NT2/D1 (cell line): Measurements from ENCODE around the gene PPP1R12B.
"Not testable (repeated sequence)": the region's sequence is repeated elsewhere in the genome, so short reads cannot be mapped to it uniquely, and the experiment has no call there.

Experiments
- SUZ12 ChIP-seq: IDR thresholded peaks from 2 replicates; pipeline ENCODE4 v1.6.1; 2011; ENCODE audit not compliant: insufficient read length, insufficient read depth; ENCODE audit errors: extremely low read depth
- YY1 ChIP-seq: IDR thresholded peaks from 2 replicates; pipeline ENCODE4 v1.6.1; 2011; ENCODE audit not compliant: insufficient read length, insufficient read depth
- ZNF274 ChIP-seq: IDR thresholded peaks from 2 replicates; pipeline ENCODE4 v1.6.1; 2011; ENCODE audit warnings: mild to moderate bottlenecking, low read depth, low read length

DNA sequence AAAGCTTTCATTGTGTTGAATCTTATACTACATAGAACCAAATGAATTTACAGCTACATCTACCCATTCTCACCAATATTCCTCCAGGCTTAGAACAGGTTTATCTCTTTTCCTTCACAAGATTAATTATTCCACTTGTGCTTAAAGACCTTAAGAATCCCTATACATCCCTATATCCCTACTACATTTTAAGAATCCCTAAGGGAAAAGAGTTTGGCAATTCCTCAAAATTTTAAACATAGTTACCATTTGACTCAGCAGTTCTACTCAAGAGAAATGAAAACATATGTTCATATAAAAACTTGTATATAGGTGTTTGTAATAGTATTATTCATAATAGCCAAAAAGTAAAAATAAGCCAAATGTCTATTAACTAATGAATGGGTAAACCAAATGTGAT, 140.6 kb downstream of the PPP1R12B start:
- TF ChIP-seq YY1, ZNF274, SUZ12: not testable (repeated sequence)
